GM23338 (cell line): Measurements from ENCODE around the gene ARHGEF1.

Experiments used
- CREB1 ChIP-seq: fragments of 250-450 bp; sonication (Bioruptor Pico); IDR thresholded peaks from 2 replicates; pipeline ENCODE4 v1.5.0; 2020; ENCODE audit warnings: low read depth, mild to moderate bottlenecking, moderate library complexity
- EZH2 ChIP-seq: fragments of 200-600 bp; sonication (generic); IDR thresholded peaks from one replicate; pipeline ENCODE4 v1.8.0; 2017; ENCODE audit warnings: antibody characterized with exemption, mild to moderate bottlenecking, low read depth; ENCODE audit not compliant: unreplicated experiment
- EZH2phosphoT487 ChIP-seq: fragments of 200-600 bp; sonication (generic); IDR thresholded peaks from one replicate; pipeline ENCODE4 v1.8.1; 2018; ENCODE audit warnings: antibody characterized with exemption; ENCODE audit not compliant: unreplicated experiment
- JUNB ChIP-seq: IDR thresholded peaks from one replicate; pipeline ENCODE4 v1.6.1; 2016; ENCODE audit warnings: antibody characterized with exemption; ENCODE audit not compliant: unreplicated experiment
- NANOG ChIP-seq: IDR thresholded peaks from 2 replicates; pipeline ENCODE4 v1.6.1; 2016; ENCODE audit warnings: antibody characterized with exemption, borderline replicate concordance
- POLR2AphosphoS5 ChIP-seq: IDR thresholded peaks from 2 replicates; pipeline ENCODE4 v1.6.1; 2016; ENCODE audit warnings: antibody characterized with exemption, low read depth
- STAT1 ChIP-seq: IDR thresholded peaks from one replicate; pipeline ENCODE4 v1.6.1; 2016; ENCODE audit warnings: antibody characterized with exemption; ENCODE audit not compliant: unreplicated experiment
- TF ChIP-seq, protein P1 (sequence below), 2 experiments: fragments of 200-600 bp in 1 of 2; sonication (generic) in 1 of 2; conservative IDR thresholded peaks; 2 replicates each; pipeline versions ENCODE4 v1.5.1 to v1.6.1; 2016 to 2017; ENCODE audit warnings: antibody characterized with exemption in 2 of 2, low read depth in 2 of 2, mild to moderate bottlenecking in 2 of 2, moderate library complexity in 1 of 2
- TF ChIP-seq, protein P2 (sequence below): IDR thresholded peaks from one replicate; pipeline ENCODE4 v1.6.1; 2018; ENCODE audit warnings: antibody characterized with exemption; ENCODE audit not compliant: unreplicated experiment

DNA sequence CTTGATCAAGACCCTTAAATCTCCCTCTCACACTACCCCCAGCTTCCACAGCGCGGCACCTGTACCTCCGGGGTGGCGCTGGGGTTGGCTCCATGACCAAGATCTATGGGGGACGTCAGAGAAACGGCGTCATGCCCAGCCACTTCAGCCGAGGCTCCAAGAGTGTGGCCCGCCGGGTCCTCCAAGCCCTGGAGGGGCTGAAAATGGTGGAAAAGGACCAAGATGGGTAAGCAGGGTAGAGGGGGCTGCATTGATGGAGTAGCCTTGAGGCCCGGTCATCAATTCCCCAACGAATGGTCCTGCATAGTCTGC lies 14.0 kb upstream of the ARHGEF1 start:
- TF ChIP-seq POLR2AphosphoS5 (no peak), EZH2 (no peak), JUNB (no peak), CREB1 (no peak), NANOG (no peak), EZH2phosphoT487 (no peak), STAT1 (no peak)
- TF ChIP-seq, protein P1, sequence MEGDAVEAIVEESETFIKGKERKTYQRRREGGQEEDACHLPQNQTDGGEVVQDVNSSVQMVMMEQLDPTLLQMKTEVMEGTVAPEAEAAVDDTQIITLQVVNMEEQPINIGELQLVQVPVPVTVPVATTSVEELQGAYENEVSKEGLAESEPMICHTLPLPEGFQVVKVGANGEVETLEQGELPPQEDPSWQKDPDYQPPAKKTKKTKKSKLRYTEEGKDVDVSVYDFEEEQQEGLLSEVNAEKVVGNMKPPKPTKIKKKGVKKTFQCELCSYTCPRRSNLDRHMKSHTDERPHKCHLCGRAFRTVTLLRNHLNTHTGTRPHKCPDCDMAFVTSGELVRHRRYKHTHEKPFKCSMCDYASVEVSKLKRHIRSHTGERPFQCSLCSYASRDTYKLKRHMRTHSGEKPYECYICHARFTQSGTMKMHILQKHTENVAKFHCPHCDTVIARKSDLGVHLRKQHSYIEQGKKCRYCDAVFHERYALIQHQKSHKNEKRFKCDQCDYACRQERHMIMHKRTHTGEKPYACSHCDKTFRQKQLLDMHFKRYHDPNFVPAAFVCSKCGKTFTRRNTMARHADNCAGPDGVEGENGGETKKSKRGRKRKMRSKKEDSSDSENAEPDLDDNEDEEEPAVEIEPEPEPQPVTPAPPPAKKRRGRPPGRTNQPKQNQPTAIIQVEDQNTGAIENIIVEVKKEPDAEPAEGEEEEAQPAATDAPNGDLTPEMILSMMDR (conservative IDR thresholded peaks at IDR 0.05; ENCODE audit: low read depth in 2 of 2): no peak
- TF ChIP-seq, protein P2, sequence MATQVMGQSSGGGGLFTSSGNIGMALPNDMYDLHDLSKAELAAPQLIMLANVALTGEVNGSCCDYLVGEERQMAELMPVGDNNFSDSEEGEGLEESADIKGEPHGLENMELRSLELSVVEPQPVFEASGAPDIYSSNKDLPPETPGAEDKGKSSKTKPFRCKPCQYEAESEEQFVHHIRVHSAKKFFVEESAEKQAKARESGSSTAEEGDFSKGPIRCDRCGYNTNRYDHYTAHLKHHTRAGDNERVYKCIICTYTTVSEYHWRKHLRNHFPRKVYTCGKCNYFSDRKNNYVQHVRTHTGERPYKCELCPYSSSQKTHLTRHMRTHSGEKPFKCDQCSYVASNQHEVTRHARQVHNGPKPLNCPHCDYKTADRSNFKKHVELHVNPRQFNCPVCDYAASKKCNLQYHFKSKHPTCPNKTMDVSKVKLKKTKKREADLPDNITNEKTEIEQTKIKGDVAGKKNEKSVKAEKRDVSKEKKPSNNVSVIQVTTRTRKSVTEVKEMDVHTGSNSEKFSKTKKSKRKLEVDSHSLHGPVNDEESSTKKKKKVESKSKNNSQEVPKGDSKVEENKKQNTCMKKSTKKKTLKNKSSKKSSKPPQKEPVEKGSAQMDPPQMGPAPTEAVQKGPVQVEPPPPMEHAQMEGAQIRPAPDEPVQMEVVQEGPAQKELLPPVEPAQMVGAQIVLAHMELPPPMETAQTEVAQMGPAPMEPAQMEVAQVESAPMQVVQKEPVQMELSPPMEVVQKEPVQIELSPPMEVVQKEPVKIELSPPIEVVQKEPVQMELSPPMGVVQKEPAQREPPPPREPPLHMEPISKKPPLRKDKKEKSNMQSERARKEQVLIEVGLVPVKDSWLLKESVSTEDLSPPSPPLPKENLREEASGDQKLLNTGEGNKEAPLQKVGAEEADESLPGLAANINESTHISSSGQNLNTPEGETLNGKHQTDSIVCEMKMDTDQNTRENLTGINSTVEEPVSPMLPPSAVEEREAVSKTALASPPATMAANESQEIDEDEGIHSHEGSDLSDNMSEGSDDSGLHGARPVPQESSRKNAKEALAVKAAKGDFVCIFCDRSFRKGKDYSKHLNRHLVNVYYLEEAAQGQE: no peak
